Ishikawa (cell line): ENCODE data around the gene SYNPR.

Source experiments
- CEBPB ChIP-seq: IDR thresholded peaks from 2 replicates; pipeline ENCODE4 v1.6.1; 2012
- CREB1 ChIP-seq: IDR thresholded peaks from 2 replicates; pipeline ENCODE4 v1.6.1; 2012; ENCODE audit warnings: low read depth
- EGR1 ChIP-seq: IDR thresholded peaks from 2 replicates; pipeline ENCODE4 v1.6.1; 2012
- EP300 ChIP-seq: IDR thresholded peaks from 2 replicates; pipeline ENCODE4 v1.6.1; 2012; ENCODE audit warnings: borderline replicate concordance
- FOXM1 ChIP-seq: IDR thresholded peaks from 2 replicates; pipeline ENCODE4 v1.6.1; 2012; ENCODE audit warnings: low read depth, borderline replicate concordance
- NFIC ChIP-seq: IDR thresholded peaks from 2 replicates; pipeline ENCODE4 v1.6.1; 2012
- RAD21 ChIP-seq: IDR thresholded peaks from 2 replicates; pipeline ENCODE4 v1.6.1; 2012; ENCODE audit warnings: low read depth
- TAF1 ChIP-seq: IDR thresholded peaks from 2 replicates; pipeline ENCODE4 v1.6.1; 2012; ENCODE audit warnings: low read depth, mild to moderate bottlenecking
- TCF12 ChIP-seq: IDR thresholded peaks from 2 replicates; pipeline ENCODE4 v1.6.1; 2012; ENCODE audit warnings: low read depth
- TEAD4 ChIP-seq: IDR thresholded peaks from 2 replicates; pipeline ENCODE4 v1.6.1; 2012
- USF1 ChIP-seq: IDR thresholded peaks from 2 replicates; pipeline ENCODE4 v1.6.1; 2012
- YY1 ChIP-seq: IDR thresholded peaks from 2 replicates; pipeline ENCODE4 v1.6.1; 2012; ENCODE audit warnings: low read depth
- ZBTB7A ChIP-seq: IDR thresholded peaks from 2 replicates; pipeline ENCODE4 v1.6.1; 2012; ENCODE audit warnings: low read depth
- TF ChIP-seq, protein P1 (sequence below): IDR thresholded peaks from 2 replicates; pipeline ENCODE4 v1.6.1; 2012; ENCODE audit warnings: low read depth, mild to moderate bottlenecking
- TF ChIP-seq, protein P2 (sequence below): IDR thresholded peaks from 2 replicates; pipeline ENCODE4 v1.6.1; 2012

The SYNPR gene

GRCh38 chr3:63595221-63595620 is 317.1 kb downstream of the SYNPR start:
- TF ChIP-seq RAD21 (no peak), FOXM1 (no peak), CEBPB (no peak), CREB1 (no peak), TCF12 (no peak), ZBTB7A (no peak), USF1 (no peak), TEAD4 (no peak), EP300 (no peak), NFIC (no peak), TAF1 (no peak), YY1 (no peak), EGR1 (no peak)
- TF ChIP-seq, protein P1, sequence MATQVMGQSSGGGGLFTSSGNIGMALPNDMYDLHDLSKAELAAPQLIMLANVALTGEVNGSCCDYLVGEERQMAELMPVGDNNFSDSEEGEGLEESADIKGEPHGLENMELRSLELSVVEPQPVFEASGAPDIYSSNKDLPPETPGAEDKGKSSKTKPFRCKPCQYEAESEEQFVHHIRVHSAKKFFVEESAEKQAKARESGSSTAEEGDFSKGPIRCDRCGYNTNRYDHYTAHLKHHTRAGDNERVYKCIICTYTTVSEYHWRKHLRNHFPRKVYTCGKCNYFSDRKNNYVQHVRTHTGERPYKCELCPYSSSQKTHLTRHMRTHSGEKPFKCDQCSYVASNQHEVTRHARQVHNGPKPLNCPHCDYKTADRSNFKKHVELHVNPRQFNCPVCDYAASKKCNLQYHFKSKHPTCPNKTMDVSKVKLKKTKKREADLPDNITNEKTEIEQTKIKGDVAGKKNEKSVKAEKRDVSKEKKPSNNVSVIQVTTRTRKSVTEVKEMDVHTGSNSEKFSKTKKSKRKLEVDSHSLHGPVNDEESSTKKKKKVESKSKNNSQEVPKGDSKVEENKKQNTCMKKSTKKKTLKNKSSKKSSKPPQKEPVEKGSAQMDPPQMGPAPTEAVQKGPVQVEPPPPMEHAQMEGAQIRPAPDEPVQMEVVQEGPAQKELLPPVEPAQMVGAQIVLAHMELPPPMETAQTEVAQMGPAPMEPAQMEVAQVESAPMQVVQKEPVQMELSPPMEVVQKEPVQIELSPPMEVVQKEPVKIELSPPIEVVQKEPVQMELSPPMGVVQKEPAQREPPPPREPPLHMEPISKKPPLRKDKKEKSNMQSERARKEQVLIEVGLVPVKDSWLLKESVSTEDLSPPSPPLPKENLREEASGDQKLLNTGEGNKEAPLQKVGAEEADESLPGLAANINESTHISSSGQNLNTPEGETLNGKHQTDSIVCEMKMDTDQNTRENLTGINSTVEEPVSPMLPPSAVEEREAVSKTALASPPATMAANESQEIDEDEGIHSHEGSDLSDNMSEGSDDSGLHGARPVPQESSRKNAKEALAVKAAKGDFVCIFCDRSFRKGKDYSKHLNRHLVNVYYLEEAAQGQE, result no peak
- TF ChIP-seq, protein P2, sequence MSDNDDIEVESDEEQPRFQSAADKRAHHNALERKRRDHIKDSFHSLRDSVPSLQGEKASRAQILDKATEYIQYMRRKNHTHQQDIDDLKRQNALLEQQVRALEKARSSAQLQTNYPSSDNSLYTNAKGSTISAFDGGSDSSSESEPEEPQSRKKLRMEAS, result no peak

DNA sequence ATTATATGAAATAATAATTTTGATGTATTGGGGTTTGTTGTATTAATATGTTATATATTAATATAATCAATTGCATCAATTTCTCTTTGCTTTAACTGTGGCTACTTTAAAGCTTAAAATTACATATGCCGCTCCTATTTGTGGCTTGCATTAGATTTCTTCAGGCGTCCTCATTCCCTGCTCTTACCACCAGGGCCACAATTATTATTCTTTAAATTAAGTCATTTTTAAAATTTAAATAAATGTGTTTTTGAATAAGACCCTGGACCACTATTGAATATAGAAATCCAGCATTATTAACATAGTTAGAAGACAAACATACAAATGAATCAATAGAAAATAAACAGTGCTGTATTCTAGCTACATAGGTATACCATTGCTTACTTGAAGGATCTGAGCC is 318.9 kb downstream of the SYNPR start:
- no peak for TF ChIP-seq NFIC
- TF ChIP-seq, protein P1, result no peak
- no peak for TF ChIP-seq TEAD4
- TF ChIP-seq EGR1, result no peak
- no peak for TF ChIP-seq RAD21
- TF ChIP-seq EP300, result no peak
- TF ChIP-seq TCF12, result no peak
- TF ChIP-seq CREB1, result no peak
- TF ChIP-seq FOXM1, result no peak
- TF ChIP-seq, protein P2, result no peak
- no peak for TF ChIP-seq ZBTB7A
- TF ChIP-seq USF1, result no peak
- TF ChIP-seq CEBPB, result no peak
- TF ChIP-seq YY1, result no peak

GRCh38 chr3:63607716-63608115 is 329.6 kb downstream of the SYNPR start:
- TF ChIP-seq ZBTB7A, result no peak
- TF ChIP-seq USF1, result no peak
- TF ChIP-seq NFIC, result no peak
- TF ChIP-seq FOXM1, result no peak
- TF ChIP-seq TAF1, result no peak
- TF ChIP-seq CEBPB, result no peak
- no peak for TF ChIP-seq EP300
- TF ChIP-seq EGR1, result no peak
- no peak for TF ChIP-seq TCF12
- no peak for TF ChIP-seq CREB1
- TF ChIP-seq, protein P1, result no peak
- TF ChIP-seq YY1, result no peak

DNA sequence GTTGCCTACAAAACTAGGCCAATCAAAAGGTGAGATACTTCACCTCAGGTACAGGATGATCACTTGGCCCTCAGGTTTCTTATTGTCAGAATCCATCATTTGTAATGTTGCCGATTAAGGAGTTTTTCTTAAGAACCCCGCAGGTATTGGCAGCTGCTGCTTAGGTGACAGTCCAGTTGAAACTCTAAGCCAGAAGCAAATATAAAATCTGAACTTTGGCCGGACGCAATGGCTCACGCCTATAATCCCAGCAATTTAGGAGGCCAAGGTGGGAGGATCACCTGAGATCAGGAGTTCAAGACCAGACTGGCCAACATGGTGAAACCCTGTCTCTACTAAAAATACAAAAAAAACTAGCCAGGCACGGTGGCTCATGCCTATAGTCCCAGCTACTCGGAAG is 331.3 kb downstream of the SYNPR start:
- TF ChIP-seq NFIC (no peak), FOXM1 (no peak), TAF1 (no peak)
